Transverse colon (tissue), 3 donors: ENCODE measurements around the gene THBS3.

Experiments used
- EP300 ChIP-seq: sonication (generic); formaldehyde crosslinking; IDR thresholded peaks from one replicate; pipeline ENCODE4 v1.6.1; 2017; ENCODE audit warnings: antibody characterized with exemption, low read depth
- POLR2AphosphoS5 ChIP-seq, 3 donors: sonication (generic); formaldehyde crosslinking; IDR thresholded peaks; one replicate each; pipeline ENCODE4 v1.6.1; 2016; ENCODE audit warnings: antibody characterized with exemption in 3 of 3

DNA sequence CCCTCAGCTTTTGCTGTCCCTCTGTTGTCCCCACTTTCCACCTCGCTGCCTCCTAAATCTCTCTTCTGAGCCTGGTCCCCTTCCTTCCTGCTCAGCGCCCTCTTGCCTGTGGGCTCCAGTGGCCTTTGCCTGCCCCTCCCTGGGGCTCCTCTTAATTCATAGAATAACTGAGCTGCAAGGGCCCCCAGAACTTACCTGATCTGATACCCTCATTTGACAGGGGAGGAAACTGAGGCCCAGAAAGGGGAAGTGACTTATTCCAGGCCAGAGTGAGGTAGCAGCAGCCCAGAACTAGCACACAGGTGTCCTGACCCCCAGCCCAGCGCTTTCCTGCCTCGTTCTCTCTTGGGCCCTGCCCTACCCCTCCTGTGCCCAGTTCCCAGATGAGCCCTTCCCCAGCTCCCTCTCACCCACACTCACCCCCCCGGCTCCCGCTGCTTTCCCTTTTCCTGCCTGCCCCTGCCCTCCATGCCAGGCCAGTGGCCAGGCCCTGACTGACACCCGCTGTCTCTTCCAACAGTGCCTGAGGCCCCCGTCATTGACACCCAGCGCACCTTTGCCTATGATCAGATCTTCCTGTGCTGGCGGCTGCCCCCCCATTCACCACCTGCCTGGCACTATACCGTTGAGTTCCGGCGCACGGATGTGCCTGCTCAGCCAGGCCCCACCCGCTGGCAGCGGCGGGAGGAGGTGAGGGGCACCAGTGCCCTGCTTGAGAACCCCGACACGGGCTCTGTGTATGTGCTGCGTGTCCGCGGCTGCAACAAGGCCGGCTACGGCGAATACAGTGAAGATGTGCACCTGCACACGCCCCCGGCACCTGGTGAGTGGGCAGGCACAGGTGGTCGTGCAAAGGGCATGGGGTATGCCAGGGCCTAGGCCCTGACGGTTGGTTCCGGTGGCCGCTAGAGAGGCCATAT, 28.3 kb downstream of the THBS3 start:
- TF ChIP-seq EP300 (no peak), POLR2AphosphoS5 (IDR thresholded peaks at IDR 0.05) (no peak)
